GM19043 (cell line): ENCODE measurements around the gene SLC4A4.

ENCODE experiments used
- ATAC-seq: cut with Tn5 transposase; IDR thresholded peaks from one replicate; pipeline ENCODE4 v1.9.1; 2021; ENCODE audit warnings: low read depth; ENCODE audit not compliant: unreplicated experiment

SLC4A4 gene

DNA sequence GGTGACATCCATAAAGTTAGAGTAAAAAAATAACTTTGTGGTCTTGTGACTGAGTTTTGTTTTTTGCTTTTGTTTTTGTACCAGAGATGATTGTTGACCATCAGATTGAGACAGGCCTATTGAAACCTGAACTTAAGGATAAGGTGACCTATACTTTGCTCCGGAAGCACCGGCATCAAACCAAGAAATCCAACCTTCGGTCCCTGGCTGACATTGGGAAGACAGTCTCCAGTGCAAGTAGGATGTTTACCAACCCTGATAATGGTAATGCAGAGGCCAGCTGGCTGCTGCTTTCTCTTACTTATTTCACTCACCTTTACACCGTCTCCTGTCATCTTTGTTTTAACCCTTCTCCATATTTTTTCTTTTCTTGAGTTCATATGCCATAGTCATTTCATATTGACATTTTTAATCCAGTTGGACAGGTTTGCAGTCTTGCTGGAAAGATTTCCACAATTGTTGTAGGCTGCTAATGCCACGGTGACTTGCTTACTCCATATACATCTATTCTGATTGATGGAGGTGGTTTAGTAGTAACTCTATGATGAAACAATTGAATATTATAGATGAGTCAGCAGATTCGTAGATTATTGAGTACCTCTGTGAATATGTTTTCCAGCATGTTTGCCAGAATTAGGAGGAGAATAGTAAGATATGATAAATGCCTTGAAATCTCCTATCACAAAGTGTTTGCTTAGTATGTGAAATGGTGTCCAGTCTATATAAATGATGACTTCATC is 18.3 kb downstream of the SLC4A4 start:
- no peak for ATAC-seq

GRCh38 chr4:71360844-71361243 is 22.0 kb downstream of the SLC4A4 start:
- ATAC-seq, result no peak

DNA sequence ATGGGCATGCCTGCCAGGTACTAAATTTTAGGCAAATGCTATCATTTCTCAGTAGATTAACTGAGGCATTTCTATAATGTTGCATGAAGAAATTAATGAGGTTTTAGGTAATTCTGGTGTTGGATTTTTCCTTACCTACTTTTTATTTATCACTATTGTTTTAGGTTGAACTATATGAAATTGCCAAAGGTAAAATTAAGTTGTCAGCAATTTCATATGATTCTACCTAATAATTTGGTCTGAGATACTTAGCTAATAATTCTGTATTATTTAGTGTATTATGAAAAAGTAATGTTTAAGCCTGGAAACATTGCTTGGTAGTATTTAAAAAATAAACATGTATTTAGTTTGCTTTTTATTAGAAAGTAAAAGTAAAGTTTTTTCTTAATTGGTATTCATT is 22.7 kb downstream of the SLC4A4 start:
- ATAC-seq, result no peak

DNA sequence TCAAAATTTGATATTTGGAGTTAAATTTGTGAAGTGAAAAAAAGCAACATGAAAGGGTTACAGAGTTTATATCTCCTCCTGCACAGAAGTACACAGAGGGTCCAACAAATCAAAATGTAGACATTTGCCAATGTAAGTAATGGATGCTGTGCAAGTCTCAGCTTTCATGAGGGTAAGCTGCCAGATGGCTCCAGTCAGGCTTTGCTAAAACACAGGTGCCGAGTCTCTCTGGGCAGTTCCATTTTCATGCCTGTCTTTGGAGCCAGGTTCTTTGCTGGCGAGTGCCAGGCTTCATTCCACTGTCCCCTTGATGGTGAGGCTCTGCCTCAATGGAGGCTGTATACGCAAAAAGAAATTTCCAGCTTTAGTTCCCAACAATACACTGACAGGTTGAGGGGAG is 27.9 kb downstream of the SLC4A4 start:
- no peak for ATAC-seq

- ATAC-seq, result no peak
These were observed 28.7 kb downstream of the SLC4A4 start for GRCh38 chr4:71367546-71367945.

DNA sequence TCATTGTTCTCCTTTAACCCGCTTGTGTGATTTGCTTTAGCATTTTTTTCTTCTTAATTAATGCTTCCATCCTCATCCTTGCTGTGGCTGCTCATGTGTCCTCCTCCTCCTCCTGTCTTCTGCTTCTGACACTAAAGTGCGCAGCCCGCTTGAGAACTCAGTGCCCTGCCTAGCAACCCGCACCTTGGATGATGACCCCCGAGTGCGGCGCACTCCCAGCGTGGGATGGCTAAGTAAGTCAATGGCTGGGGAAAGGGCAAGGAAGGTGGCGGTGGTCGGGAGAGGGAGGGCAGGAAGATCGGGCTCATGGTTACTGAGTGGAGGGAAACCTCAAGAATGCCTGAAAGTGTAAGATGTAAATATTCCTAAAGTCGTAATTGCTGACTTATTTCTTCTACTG is 30.1 kb downstream of the SLC4A4 start:
- no peak for ATAC-seq

GRCh38 chr4:71369536-71369935 is 30.7 kb downstream of the SLC4A4 start:
- ATAC-seq, result no peak

DNA sequence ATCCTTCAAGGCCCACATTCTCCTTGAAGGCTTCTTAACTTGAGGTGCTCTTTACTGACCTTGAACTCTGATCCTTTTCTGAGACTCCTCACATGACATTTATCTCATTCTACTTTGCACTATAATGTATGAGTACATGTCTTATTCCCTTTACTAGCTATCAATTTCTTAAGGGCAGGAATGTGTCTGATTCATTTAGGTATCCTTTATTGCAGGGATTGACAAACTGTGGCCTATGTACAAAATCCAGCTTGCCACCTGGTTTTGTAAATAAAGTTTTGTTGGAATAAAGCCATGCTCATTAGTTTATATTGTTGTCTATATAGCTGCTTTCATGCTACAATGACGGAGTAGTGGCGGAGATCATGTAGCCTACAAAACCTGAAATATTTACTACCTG is 36.7 kb downstream of the SLC4A4 start:
- no peak for ATAC-seq

GRCh38 chr4:71377561-71377960 is 38.7 kb downstream of the SLC4A4 start:
- ATAC-seq, result no peak

GRCh38 chr4:71379126-71379525 is 40.3 kb downstream of the SLC4A4 start:
- no peak for ATAC-seq

- no peak for ATAC-seq
These were observed 42.0 kb downstream of the SLC4A4 start for GRCh38 chr4:71380788-71381187.

- ATAC-seq, result no peak
These were observed 43.5 kb downstream of the SLC4A4 start for GRCh38 chr4:71382125-71382899.

- no peak for ATAC-seq
These were observed 44.2 kb downstream of the SLC4A4 start for GRCh38 chr4:71382900-71383560.

DNA sequence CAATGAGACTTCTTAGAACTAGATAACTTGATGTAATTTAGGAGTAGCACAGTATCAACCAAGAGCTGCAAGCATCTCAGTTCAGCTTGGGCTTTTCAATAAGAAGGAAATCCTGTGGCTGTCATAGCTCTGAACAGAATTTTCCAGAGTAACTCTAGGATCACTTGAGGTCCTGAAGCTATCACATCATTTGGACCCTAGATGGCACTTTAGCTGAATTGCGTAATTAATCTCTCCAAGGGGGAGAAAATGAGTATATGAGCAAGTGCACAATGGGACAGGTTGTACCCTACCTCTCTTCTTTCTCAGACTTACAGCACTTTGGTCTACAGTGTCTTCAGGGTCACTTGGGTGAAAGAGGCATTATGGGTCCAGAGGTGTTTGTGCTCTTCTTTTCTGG is 45.2 kb downstream of the SLC4A4 start:
- ATAC-seq, result no peak

GRCh38 chr4:71389149-71389827 is 50.5 kb downstream of the SLC4A4 start:
- ATAC-seq, result no peak

DNA sequence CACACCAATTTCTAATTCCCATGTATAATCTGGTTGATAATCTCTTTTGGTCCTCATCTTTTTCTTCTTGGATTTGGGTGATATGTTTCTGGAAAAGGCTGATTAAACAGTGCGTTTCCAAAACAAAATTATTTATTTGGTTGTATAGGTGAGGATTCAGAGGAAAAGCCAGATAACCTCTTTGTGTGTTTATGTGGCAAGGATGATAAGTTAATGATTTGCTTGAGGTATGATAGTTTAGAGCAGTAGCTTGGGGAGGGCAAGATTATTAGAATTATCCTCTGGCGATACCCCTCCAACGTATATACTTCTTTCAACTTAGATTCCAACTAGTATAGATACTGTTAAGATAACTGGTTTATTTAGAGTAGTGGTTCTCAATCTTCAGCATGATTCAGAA is 53.3 kb downstream of the SLC4A4 start:
- no peak for ATAC-seq

DNA sequence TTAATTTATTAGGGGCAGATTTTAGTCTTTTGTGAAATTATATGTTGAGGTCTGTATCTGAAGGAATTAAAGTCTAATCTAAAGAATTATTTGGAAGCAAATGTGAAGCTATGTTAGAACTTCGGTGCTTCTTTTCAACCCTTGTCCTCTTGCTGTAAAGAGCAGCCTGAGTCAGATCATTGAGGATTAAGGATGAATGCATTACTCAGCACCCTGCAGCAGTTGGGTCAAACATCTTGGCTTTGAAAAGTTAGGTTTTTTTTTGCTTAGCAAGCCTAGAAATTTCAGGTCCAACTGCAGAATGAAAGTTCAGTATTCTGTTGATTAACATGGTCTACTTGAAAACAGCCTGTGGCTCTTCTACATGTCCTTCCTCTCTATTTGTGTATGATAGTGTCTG is 57.6 kb downstream of the SLC4A4 start:
- ATAC-seq, result no peak

DNA sequence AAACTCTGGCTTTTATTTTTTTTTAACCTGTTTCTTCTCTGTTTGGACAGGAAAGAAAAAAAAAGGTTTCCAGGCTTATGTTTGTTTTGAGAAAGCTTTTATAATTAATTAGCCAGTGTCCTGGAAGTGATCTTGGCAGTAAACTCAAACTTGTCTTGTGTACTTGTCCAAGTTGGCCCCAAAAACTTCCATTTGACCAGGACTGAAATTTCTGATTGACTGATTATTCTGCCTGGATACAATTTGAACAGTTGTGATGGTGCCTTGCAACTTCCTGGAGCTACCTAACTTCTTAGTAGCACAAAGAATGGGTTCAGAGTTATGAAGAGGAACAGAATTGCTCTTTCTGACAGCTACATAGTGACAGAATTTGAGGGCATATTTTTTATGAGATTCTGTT is 62.0 kb downstream of the SLC4A4 start:
- ATAC-seq, result no peak

- no peak for ATAC-seq
These were observed 63.8 kb downstream of the SLC4A4 start for GRCh38 chr4:71402616-71403015.

DNA sequence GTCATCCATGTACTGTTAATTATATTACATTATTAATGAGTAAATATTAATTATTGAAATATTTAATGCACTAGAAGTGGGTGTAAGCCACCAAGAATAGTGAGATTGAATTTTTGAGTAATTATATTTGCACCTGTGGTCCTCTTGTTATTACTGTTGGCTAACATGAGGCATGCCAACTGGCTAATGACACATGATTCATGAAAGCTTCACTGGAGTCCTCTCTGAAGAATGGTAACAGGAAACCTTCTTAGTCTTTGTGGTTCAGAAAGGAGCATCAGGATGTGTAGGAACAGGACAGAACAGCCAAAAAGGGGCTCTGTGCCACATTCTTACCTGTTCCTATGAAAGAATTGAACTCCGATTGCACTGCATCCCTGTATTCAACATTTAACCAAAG is 65.2 kb downstream of the SLC4A4 start:
- ATAC-seq, result no peak

DNA sequence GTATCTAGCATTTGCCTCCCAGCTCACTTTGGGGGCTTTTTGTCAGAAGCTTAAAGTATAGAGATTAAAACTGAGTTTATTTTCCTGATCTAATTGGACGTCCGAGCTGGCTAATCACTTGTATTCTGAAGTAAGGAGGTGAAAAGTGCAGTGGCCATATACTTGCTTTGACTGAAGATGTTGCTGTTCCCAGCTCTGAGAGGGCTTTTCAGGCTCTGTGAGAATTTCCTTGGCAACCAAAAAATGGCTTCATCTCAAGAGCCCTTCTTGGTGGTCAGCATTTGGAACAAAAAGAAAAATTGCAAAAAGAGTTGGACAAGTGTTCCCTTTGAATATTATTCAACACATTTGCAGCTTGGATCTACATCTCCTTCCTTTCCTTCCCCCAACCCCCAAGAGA is 67.0 kb downstream of the SLC4A4 start:
- no peak for ATAC-seq
